ENCODE data around the gene YIPF5.

YIPF5 gene

GRCh38 chr5:144162686-144163085 lies 7.8 kb downstream of the YIPF5 start:
- ATAC-seq: no peak
- TF ChIP-seq RARB (CRISPR knock-in tag; IDR thresholded peaks at IDR 0.05) (no peak), CSRNP3 (CRISPR knock-in tag; IDR thresholded peaks at IDR 0.05) (no peak), ISL1 (CRISPR knock-in tag; IDR thresholded peaks at IDR 0.05) (no peak), TOX (CRISPR knock-in tag; IDR thresholded peaks at IDR 0.05; ENCODE audit: borderline replicate concordance) (no peak), ESRRG (CRISPR knock-in tag; IDR thresholded peaks at IDR 0.05) (no peak), BACH2 (CRISPR knock-in tag; IDR thresholded peaks at IDR 0.05; ENCODE audit: borderline replicate concordance) (no peak), TSHZ2 (CRISPR knock-in tag; IDR thresholded peaks at IDR 0.05) (no peak), ZFP30 (CRISPR knock-in tag; IDR thresholded peaks at IDR 0.05) (no peak), POU6F1 (CRISPR knock-in tag; IDR thresholded peaks at IDR 0.05; ENCODE audit: borderline replicate concordance, low read depth) (no peak), CSDC2 (CRISPR knock-in tag; IDR thresholded peaks at IDR 0.05) (no peak), ZNF565 (CRISPR knock-in tag; conservative IDR thresholded peaks at IDR 0.05; ENCODE audit: low read depth) (no peak), CREB5 (CRISPR knock-in tag; IDR thresholded peaks at IDR 0.05; ENCODE audit: low read depth) (no peak), ZNF70 (CRISPR knock-in tag; IDR thresholded peaks at IDR 0.05) (no peak), TCF4 (CRISPR knock-in tag; IDR thresholded peaks at IDR 0.05; ENCODE audit: borderline replicate concordance) (no peak), OSR1 (CRISPR knock-in tag; IDR thresholded peaks at IDR 0.05) (no peak), ZC3H10 (CRISPR knock-in tag; IDR thresholded peaks at IDR 0.05) (no peak), PATZ1 (CRISPR knock-in tag; IDR thresholded peaks at IDR 0.05; ENCODE audit: borderline replicate concordance) (no peak), SNAI2 (CRISPR knock-in tag; IDR thresholded peaks at IDR 0.05) (no peak)

- no peak; the same call in 2 of the 3 replicates for ATAC-seq
- no peak for TF ChIP-seq CSRNP3 (CRISPR knock-in tag; IDR thresholded peaks at IDR 0.05)
- no peak for TF ChIP-seq BACH2 (CRISPR knock-in tag; IDR thresholded peaks at IDR 0.05; ENCODE audit: borderline replicate concordance)
- TF ChIP-seq POU6F1 (CRISPR knock-in tag; IDR thresholded peaks at IDR 0.05; ENCODE audit: borderline replicate concordance, low read depth): no peak
- TF ChIP-seq TOX (CRISPR knock-in tag; IDR thresholded peaks at IDR 0.05; ENCODE audit: borderline replicate concordance): no peak
- TF ChIP-seq ISL1 (CRISPR knock-in tag; IDR thresholded peaks at IDR 0.05): no peak
- no peak for TF ChIP-seq ZFP30 (CRISPR knock-in tag; IDR thresholded peaks at IDR 0.05)
- no peak for TF ChIP-seq ZFP3 (CRISPR knock-in tag; IDR thresholded peaks at IDR 0.05)
- TF ChIP-seq PPARA (CRISPR knock-in tag; IDR thresholded peaks at IDR 0.05; ENCODE audit: borderline replicate concordance): no peak
- TF ChIP-seq RARB (CRISPR knock-in tag; IDR thresholded peaks at IDR 0.05): no peak
- TF ChIP-seq ZC3H10 (CRISPR knock-in tag; IDR thresholded peaks at IDR 0.05): no peak
- no peak for TF ChIP-seq ZNF565 (CRISPR knock-in tag; conservative IDR thresholded peaks at IDR 0.05; ENCODE audit: low read depth)
- no peak for TF ChIP-seq ESRRG (CRISPR knock-in tag; IDR thresholded peaks at IDR 0.05)
Measured at GRCh38 chr5:144156767-144157171, 13.7 kb downstream of the YIPF5 start.
